A673 (cell line): ENCODE measurements around the gene PAGE2. TPM values are rescaled to one million over a fixed set of nuclear protein-coding genes. Genes with fewer than 3 reads are reported as not detected.

Experiments used
- BruUV-seq: library from RNA; stranded (reverse); fragments of 400-500 nt; replicated peaks from 2 replicates; lab custom pipeline; 2021; lab: Mats Ljungman, UMichigan
- CTCF ChIA-PET: fragments of 300-600 bp; sonication (Branson Sonifier 250); formaldehyde crosslinking; loops from one replicate; lab custom pipeline; 2022; ENCODE audit warnings: antibody characterized with exemption; lab: Charles Lee
- POLR2A ChIA-PET: fragments of 300-600 bp; sonication (Branson Sonifier 250); formaldehyde crosslinking; loops from one replicate; lab custom pipeline; 2022; ENCODE audit warnings: antibody characterized with exemption; ENCODE audit not compliant: low non-redundant PET; lab: Charles Lee
- DNase-seq: peaks from one replicate; pipeline ENCODE4 v3.0.0-alpha.2; 2015; ENCODE audit warnings: low spot score
- H3K27ac ChIP-seq: fragments of 200-600 bp; sonication (generic); 2 replicates; pipeline ENCODE4 v1.5.1; 2016; ENCODE audit warnings: mixed run types, low read depth, mild to moderate bottlenecking, mixed read lengths, antibody characterized with exemption, low read length; ENCODE audit not compliant: poor library complexity, severe bottlenecking
- H3K27me3 ChIP-seq: fragments of 200-600 bp; sonication (generic); replicated peaks from 2 replicates; pipeline ENCODE4 v1.6.1; 2017; ENCODE audit warnings: mixed run types, low read depth, mild to moderate bottlenecking, mixed read lengths, antibody characterized with exemption, low read length; ENCODE audit not compliant: insufficient read depth, poor library complexity
- H3K36me3 ChIP-seq: fragments of 200-600 bp; sonication (generic); 2 replicates; pipeline ENCODE4 v1.6.1; 2016; ENCODE audit warnings: mixed run types, mild to moderate bottlenecking, mixed read lengths, antibody characterized with exemption, low read length; ENCODE audit not compliant: insufficient read depth, poor library complexity, severe bottlenecking
- H3K4me1 ChIP-seq: fragments of 200-600 bp; sonication (generic); 2 replicates; pipeline ENCODE4 v1.6.1; 2017; ENCODE audit warnings: mixed run types, mild to moderate bottlenecking, mixed read lengths, antibody characterized with exemption, low read length; ENCODE audit not compliant: insufficient read depth, poor library complexity, severe bottlenecking
- H3K4me3 ChIP-seq: fragments of 200-600 bp; sonication (generic); 2 replicates; pipeline ENCODE4 v1.5.1; 2016; ENCODE audit warnings: low read depth, mixed run types, mild to moderate bottlenecking, mixed read lengths, low read length; ENCODE audit not compliant: poor library complexity, severe bottlenecking
- H3K9me3 ChIP-seq: fragments of 200-600 bp; sonication (generic); 2 replicates; pipeline ENCODE4 v1.6.1; 2016; ENCODE audit warnings: mixed run types, low read depth, mild to moderate bottlenecking, mixed read lengths, antibody characterized with exemption, low read length; ENCODE audit not compliant: poor library complexity, severe bottlenecking
- CTCF ChIP-seq: fragments of 300-800, 200-600 bp; sonication (generic); conservative IDR thresholded peaks from 2 replicates; pipeline ENCODE4 v1.5.1; 2017; ENCODE audit warnings: low read depth, mild to moderate bottlenecking, antibody characterized with exemption, low read length, moderate library complexity, mixed read lengths
- EZH2 ChIP-seq: fragments of 200-600 bp; sonication (generic); IDR thresholded peaks from 2 replicates; pipeline ENCODE4 v1.6.1; 2017; ENCODE audit warnings: borderline replicate concordance, low read depth, mild to moderate bottlenecking, mixed read lengths, antibody characterized with exemption, low read length; ENCODE audit not compliant: poor library complexity, severe bottlenecking
- intact Hi-C: fragments of 100-400 bp; cut with micrococcal nuclease; formaldehyde crosslinking; loops from one replicate; pipeline ENCODE4 v1.10.0; 2022; ENCODE audit not compliant: unreplicated experiment
- total RNA-seq: library from RNA; stranded (reverse); gene quantifications from 2 replicates; pipeline ENCODE4 v1.2.3, GENCODE V29; 2021

PAGE2 gene
- total RNA-seq, 1 experiment from 2014 or later = not detected

GRCh38 chrX:55120761-55121358 is 32.0 kb downstream of the PAGE2 start:
- no peaks in the 10 kb centered on the region for H3K27me3 ChIP-seq
- H3K4me3 ChIP-seq = no peak overlapping the region
- DNase-seq = no peak
- H3K27ac ChIP-seq = no peak overlapping the region
- CTCF ChIA-PET = no interaction called here
- no TSS peak for BruUV-seq
- H3K36me3 ChIP-seq = no peaks in the 10 kb centered on the region
- intact Hi-C loops = no loop called here
- TF ChIP-seq CTCF (no peak), EZH2 (no peak)
- POLR2A ChIA-PET = no interaction called here
- H3K4me1 ChIP-seq = no peaks in the 10 kb centered on the region
- H3K9me3 ChIP-seq = no peaks in the 10 kb centered on the region

- no TSS peak for BruUV-seq
- TF ChIP-seq EZH2 (no peak), CTCF (no peak)
- intact Hi-C loops = no loop called here
Measured at GRCh38 chrX:55123900-55124299, 35.1 kb downstream of the PAGE2 start.

GRCh38 chrX:55127692-55128091 is 38.9 kb downstream of the PAGE2 start:
- TF ChIP-seq EZH2 (no peak), CTCF (no peak)
- no peaks in the 10 kb centered on the region for H3K9me3 ChIP-seq
- peak; percentile 4 for DNase-seq
- no peaks in the 10 kb centered on the region for H3K36me3 ChIP-seq
- POLR2A ChIA-PET = no interaction called here
- H3K4me3 ChIP-seq = no peak overlapping the region
- H3K27me3 ChIP-seq = no peaks in the 10 kb centered on the region
- CTCF ChIA-PET = no interaction called here
- no TSS peak for BruUV-seq
- no peak overlapping the region for H3K27ac ChIP-seq
- no peaks in the 10 kb centered on the region for H3K4me1 ChIP-seq
- intact Hi-C loops = no loop called here

More at GRCh38 chrX:55123900-55124299, 35.1 kb downstream of the PAGE2 start:
- Histone ChIP-seq H3K4me1 (no peaks in the 10 kb centered on the region), H3K27ac (no peak overlapping the region), H3K9me3 (no peaks in the 10 kb centered on the region), H3K27me3 (no peaks in the 10 kb centered on the region), H3K36me3 (no peaks in the 10 kb centered on the region), H3K4me3 (no peak overlapping the region)
- no peak for DNase-seq
- CTCF ChIA-PET = no interaction called here
- POLR2A ChIA-PET = no interaction called here
